ENCODE results near the gene VAPB.

The VAPB gene

DNA sequence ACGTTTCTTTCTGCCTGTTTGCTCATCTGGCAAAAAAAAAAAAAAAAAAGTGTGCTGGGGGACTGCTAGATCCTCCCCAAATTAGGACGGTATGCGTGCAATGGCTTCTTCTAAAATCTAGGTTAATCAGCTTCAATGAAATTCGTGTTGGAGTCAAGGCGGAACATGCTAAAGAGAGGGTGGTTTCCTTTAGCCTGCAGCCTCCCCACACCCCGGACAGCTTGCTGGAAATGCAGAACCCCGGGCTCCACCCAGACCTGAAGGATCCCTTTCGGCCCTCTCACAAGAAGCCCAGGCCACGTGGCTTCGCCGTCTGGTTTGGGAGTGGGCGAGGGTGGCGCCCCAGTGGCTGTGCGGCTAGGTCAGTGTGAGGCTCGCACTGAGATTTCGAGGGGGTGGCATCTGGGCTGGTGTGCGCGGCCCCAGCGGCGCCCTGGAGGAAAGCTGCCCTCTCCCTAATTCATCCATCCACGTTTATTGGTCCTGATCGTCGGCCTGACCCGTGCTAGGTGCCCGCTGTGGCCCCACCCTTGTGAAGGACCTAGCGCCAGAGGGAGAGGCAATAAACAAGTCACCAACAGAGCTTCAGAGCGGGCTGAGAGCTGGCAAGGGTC lies 77.2 kb downstream of the VAPB start:
- DNase-seq: no peak

DNA sequence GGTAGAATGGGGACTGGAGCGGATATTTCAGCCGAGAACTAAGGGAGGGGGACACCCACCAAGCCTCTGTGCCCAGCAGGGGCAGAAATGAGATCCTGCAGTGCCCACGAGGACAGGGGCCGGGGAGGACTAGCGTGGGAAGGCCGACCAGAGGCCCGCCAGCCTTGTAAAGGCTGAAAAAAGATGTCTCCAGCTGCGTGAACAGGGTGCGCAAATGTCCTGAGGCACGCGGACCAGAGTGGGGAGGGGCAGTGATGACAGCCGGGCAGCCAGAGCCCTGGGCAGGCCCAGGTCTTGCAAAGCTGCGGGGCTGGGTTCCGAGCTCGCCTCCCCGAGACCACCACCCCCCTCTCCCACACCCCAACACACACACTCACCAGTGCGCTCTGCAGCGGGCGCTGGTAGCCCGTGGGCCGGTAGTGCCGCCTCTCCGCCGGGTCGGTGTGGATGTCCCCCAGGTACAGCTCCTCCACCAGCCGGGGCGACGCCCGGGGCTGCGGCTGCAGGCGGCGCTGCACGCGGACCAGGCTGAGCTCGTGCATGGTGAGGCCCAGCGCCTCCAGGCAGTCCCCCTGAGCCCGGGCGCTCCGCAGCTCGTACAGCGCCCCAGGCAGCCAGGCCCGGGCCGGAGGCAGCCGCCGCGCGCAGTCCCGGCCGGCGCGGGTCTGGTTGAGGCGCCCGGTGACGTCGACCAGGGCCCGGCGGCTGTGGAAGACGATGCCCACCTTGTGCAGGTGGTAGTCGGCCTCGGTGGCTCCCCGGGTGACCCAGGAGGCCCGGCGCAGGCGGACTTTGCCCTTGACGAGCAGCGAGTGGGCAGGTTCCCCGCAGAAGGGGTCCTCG lies 77.9 kb downstream of the VAPB start:
- no peak for DNase-seq

DNA sequence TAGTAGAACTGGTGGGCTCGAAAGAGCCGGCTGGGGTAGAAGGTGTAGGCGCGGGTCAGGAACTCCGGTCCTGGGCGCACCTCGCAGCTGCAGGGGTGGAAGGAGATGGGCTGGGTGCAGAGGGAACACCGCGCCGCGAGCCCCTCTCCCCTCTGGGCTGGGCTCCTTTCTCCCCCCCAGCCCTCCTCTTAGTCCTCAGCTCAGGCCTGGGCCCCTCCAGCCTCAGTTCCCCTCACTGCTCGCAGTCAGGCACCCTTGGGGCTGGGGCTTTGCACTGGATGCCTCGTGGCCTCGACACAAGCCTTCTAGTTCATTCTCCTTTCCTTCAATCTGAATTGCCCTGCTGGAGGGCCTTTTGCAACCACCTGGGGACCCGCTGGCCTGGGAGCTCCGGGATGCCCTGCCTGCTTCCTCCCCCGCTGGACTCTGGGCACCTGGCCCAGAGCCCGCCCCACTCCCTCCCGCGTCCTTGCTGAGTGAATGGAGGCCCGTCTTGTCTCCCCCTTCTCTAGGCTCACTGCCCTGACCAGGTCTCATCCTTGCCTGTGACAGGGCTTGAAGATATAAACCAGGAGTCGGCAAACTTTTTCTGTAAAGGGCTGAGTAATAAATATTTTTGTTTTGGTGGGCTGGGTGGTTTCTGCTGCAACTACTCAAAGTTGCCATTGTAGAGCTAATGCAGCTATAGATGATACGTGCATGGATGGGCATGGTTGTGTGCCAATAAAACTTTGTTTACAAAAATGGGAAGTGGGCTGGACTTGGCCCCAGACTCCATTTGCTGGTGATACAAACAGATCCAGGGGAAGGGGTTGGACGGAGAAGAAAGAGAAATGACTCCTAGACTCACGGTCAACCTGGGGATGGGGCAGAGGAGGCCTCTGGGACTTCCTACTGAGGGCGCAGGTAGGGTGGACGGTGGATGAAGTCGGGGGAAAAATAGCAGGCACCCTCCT lies 78.8 kb downstream of the VAPB start:
- no peak for DNase-seq

DNA sequence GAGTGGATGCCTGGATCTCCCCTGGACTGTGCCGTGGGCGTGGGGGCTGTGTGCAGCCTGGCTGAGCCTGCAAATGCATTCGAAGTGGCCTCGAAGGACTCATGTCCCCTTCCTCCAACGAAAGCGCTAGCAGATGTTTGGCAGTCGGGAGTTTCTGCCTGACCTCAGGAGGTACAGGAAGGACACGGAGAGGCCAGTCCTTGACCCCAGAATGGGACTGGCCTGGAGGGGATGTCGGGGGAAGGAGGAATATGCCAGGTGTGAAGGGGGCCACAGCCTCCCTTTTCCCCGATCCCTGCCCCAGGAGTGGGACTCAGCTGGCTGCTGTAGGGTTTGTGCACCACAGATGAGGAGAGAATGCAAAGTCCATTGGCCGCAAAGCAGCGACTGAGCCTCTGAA lies 80.6 kb downstream of the VAPB start:
- DNase-seq: no peak

DNA sequence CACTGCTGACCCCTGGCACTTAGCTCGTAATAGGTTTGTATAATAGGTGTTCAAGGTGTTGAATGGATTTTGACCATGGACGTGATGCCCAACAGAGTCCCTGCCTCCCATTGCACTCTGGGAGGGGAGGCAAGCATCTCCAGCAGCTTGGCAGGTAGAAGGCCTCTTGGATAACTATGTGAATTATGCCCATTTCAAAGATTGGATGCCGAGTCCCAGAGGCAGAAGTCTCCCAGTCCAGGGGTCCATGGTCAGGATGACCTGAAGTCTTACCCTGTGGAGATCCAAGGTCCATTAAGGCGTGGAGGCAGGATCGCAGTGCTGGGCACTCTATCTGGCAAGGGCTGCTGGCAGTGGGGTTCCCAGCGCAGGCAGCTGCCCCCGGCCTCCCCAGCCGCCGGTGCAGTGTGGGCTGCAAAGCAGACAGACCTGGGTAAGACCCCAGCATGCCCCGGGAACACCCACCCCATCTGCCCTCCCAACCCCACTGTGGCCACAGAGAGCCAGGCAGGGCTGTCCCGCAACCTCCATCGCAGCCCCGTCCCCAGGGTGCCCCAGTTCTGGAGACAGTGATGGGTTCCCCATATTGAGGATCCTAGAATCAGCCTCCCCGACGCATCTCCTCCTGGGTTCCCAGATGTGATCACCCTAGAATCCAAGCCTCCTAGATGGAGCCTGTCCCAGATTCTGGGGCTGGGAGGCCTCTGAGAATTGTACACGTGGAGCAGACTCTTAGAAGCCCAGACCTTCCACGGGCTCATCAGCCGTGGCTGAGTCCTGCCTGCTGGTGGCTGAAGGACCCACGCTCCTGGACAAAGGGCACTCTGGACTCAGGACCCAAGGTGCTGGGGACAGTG lies 81.5 kb downstream of the VAPB start:
- DNase-seq: no peak

DNA sequence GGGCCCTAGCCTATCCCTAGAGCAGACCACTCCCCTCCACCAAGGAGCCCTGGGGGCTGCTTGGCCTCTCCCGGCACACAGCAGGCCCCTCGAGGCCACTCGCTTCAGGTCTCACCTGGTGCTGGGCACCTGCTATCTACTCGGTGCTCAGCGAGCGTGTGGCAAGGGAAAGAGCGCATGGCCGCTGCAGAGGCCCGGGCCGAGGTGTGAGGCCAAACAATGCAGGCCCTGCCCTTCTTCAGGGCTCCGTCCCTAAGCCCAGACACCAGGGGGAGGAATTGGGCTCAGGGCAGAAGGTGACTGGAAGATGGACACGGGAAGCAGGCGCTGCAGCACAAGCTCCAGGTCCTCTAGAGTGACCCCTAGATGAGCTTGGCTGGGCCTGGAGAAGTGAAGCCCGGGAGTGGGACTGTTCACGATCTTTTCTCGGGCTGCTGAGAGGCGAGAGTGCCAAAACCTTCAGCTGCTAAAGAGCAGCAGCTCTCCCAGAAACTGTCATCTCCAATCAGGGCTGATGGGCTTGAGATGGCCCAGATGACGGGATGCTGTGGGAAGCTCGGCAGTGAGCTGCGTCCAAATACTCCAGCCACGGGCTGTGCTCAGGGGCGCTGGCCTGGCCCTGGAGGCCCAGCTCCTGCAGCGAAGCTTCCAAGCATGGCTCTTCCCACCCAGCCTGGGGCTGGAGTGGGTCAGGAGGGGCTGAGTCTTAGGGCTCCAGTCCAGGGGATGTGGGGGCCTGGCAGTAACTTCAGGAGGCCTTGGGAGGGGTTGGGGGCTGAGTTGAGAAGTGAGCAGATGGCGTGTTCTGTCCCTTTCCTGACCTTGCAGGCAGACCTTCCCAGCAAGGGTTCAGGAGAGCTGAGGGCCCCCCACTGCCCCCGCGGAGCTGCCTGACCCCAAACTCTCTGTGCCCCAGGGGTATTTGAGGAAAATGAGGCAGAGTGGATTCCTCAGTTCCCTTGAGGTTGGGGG lies 82.5 kb downstream of the VAPB start:
- DNase-seq: no peak

DNA sequence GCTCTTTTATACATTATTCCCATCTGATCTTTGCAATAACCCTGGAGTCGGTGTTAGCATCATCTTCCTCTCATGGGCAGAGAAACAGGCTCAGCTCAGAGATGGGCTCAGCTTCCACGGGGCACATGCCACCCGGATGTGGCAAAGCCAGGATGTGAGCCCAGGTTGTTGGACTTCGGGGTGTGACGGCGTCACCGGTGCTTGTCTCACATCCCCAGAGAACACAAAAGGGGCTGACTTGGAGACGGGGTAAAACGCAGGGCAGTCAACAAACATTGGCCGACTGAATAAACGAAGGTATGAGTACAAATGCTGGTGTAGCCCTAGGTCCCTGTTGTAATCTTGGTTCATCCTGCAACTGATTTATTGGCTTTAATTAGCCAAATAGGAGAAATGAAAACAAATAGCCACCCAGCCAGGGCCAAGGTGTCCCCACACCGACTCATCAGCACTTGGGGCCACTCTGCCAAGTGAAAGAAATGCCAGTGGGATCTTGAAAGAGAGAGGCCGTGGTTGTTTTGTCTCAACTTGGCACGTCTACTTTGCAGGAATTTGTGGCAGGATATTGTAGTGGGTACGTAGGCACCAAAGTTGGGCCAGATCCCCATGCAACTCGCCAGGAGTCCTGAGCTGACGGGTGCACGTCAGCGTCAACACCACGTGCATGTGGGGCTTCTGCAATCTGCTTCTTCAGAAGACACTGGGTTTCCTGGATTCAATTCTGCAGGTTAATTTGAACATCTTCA lies 83.4 kb downstream of the VAPB start:
- no peak for DNase-seq

DNA sequence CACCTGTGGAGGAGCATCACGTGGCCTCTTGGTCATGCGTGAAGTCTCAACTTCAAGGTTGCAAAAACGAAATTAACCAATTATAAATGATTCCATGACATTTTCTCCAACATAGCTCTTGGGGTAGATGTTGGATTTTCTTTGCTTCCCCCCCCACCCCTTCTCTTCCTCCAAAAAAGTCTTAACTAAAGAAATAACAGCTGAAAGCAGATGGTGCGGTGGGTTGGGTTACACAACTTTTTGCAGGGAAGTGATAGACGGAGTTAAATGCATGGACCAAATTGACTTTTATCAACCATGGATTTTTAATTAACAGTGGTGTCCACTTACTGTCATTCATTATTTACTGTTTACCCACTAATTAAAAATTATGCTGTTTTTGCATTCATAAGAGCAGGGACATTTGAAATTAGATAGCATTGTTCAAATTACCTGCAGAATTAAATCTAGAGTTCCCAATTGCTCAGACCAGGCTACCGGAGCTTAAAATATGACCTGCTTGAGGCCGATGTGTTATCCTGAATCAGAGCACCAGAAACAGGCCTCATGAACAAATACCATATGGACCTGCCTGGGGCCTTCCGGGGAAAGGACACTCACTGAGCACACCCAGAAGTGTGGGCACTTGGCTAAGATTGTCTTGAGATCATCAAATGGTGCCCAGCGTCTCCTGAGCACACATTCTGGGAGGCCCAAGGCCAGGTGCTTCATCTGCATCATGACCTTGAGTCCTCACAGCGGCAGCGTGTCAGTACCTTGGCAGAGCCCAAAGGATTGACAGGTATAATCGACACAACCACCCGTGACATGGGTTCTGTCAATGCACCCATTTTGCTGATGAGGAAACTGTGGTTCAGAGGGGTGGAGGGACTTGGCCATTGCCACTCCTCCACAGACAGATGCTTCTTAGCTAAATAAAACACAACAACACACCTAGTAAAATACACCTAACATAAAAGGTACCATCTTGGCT lies 84.7 kb downstream of the VAPB start:
- DNase-seq: no peak

DNA sequence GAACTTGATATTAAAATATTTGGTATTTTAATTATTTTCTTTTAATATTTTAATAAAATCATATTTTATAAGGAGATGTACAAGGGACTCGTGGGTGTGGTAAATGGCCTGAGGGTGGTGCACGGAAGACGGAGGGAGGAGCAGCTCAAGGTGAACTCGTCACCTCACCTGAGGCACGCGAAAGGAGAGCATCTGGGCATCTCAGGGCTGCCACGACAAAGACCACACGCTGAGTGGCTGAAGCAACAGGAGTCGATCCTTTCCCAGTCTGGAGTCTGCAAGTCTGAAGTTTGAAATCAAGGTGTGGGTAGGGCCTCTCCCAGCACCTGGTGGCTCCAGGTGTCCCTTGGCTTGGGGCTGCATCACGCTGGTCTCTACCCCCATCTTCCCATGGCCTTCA lies 86.4 kb downstream of the VAPB start:
- no peak for DNase-seq

DNA sequence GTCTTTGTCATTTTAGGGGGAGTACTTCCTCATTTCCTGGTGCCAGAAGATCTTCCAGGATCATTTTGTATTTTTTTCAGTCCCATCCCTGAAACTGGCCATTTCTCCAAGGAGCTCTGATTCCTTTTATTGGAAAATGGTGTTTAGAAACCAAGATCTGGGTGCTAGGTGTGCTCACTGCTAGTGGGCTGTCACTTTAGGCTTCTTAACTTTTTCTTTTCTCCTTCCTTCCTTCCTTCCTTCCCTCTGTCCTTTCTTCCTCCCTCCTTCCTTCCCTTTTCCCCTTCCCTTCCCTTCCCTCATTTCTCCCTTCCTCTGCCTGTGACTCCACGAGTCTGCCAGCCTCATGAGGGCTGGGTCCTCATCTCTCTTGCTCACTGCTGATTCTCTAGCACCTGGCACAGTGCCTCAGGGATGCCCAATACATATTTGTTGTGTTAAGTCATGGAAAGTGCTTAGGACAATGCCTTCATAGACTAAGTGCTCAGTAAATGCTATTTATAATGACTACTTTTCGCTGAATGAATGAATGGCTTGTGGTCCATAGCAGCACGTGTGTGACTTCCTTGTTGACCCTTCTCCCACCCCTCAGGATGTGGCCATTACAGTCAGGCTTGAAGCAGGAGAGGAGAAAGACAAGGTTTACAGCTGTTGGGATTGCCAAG lies 89.2 kb downstream of the VAPB start:
- no peak for DNase-seq

DNA sequence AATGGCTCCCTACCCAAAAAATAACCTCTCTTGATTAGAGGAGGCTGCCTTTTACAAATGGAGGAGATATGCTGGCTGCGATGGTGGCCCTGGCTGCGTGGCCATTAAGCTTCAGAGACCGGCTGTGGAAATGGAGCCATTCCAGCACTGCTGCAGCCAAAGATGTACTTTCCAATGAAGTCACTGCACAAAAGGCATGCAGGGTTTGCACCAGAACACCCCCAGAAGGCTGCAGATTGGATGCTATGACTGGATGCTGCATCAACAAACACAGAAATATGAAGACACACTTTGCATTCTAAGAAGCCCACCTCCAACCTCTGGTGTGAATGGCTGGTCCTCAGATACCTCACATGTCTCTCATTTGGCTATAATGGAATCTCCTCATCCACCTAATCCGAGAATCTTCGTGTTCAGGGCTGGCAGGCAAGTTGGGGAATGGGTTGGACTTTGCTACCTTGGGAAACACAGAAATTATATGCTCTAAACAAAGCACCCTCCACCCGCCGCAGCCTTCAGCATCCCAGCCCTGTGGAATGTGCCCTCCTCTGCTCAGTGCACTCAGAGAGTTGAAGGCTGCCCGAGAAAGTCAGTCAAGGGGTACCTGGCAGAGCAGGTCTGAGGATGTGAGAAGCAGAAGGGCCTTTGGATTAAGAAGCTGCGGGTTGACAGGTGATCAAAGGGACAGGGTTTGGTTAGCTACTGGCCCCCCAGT lies 90.9 kb downstream of the VAPB start:
- no peak for DNase-seq

DNA sequence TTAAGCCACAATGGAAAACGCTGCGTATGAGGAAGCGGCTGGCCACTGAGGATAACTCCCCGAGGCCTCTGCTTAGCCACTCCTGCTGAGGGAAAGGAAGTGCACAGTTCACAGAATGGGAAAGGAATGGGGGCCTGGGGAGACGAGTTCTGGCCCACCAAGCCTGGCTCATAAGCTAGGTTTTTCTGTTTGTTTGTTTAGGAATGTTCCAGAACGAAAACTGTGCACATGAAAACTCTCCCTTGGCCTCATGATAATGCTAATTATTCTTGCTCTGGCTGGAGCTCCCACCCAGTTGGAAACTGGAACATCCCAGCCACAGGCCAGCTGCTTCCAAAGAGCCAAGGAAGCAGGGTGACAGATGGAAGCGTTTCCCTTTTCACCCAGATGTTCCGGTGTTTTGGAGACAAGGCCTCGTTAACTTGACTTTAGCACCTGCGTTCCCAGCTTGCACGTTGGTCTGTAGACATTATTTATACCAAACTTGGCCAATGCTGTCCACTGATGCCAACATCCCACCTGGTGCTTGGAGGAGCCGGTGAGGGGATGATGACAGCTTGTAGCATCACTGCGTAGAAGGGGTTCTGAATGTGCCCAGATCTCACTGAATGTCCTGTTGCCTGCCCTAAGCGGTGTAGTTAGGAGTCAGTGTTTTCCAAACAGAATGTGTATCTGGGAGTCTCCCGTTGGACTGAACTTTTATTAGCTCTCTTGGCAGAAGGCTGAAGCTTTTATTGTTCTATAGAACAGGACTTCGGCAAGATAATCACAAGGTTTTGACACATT lies 91.7 kb downstream of the VAPB start:
- DNase-seq: no peak

DNA sequence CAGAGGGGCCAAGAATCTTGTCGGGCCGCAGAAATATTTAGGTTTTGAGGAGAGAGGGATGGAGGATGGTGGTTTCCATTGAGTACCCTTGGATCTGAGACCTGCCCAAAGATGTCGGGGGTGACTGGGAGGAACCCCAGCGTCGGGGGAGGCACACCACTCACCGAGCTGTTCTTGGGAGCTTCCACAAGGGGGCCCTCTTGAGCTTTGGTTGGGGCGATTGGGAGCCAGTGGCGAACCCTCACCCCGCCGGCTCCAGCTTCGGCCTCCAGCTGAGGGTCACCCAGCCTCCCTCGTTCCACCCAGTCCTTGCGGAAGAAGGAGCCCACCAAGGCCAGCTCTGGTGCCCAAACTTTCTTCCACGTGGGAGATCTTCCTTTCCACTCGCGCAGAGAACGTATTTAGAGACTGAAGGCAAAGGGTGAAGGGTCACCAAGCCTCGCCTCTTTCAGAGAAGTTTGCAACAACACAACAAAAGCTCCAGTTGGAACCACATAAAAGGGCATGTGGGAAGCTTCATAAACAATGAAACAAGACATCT lies 92.5 kb downstream of the VAPB start:
- DNase-seq: peak; percentile 3

DNA sequence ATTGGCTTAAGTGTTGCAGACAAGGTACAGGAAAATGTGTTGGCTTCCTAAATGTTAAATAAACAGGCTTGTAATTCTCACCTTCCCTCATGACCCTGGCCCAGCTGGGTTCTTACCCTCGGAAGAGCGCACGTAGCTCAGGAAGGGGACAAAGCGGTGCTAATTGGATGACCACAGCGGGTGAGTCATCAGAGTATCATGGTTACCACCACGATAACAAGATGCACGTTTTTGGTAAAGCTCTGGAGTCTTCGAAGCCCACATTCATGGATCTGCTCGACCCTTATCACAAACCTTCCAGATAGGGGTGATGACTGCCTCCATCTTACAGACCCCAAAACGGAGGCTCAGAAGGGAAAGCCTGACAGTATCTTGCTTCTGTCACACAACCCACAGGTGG lies 93.4 kb downstream of the VAPB start:
- no peak for DNase-seq

DNA sequence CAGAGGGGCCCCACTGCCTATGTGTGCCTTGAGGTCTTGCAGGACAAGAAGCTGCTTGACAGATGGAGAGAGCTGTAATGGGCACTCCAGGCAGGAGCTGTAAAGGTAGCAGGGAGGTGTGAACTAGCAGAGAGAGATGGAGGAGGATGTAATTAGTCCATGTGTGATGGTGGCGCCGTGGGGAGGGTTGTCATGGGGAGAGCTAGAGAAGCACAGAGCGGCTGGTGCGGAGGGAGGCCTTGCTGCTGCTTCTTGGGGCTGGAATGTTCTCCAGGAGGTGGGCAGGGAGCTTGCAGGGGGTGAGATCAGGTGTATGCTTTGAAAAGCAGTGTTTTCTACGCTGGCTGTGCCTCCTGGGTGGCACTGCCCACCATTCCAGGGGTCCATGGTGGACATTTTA lies 94.0 kb downstream of the VAPB start:
- no peak for DNase-seq

DNA sequence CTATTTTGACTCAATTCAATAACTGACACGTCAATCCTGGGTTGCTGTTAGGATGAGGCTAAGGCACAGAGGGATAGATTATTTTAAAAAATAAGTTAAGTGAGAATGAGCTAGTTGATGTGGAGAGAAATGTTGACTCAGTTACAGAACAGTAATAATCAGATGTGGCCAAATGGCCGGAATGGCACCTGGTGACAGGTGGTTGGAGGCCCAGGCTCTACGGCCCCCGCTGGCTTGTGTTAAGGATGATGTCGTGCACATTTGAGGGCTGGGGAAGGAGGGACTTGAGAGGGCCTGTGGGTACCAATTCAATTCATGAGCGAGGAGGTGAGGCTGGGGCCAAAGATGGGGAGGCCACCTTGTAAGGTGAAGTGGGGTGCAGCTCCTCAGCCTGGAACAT lies 94.4 kb downstream of the VAPB start:
- DNase-seq: no peak

DNA sequence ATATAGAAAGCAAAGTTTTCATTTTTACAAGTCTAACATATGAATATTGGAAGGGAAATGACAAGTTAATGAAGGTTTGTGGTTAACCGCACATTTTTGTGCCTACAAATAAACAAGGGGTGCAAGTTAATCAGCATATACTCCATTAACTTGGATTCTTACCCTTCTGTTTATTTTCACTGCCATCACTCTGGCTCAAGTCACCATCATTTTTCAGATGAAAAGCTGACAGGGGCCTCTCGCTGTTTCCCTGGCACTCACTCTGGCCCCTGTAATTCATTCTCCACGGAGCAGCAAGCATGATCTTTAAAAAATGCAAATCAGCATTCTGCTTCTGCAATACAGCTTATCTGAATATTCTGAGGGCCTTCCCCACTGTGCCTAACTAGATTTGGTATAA lies 96.4 kb downstream of the VAPB start:
- no peak for DNase-seq
